HEK293 (cell line): ENCODE measurements around the gene IL31RA.

Experiments
- CTCF ChIA-PET: fragments of 350-600 bp; formaldehyde crosslinking; extraction: SDS; loops from one replicate; lab custom pipeline; 2021; ENCODE audit warnings: antibody characterized with exemption; lab: Yijun Ruan, JAX
- POLR2A ChIA-PET: fragments of 300-600 bp; formaldehyde crosslinking; extraction: SDS; loops from one replicate; lab custom pipeline; 2020; ENCODE audit warnings: antibody characterized with exemption, inconsistent platforms; lab: Yijun Ruan, JAX
- H3K27ac ChIP-seq: fragments of 200-500 bp; sonication (Bioruptor generic); 2 replicates; pipeline ENCODE4 v1.5.1; 2014; ENCODE audit warnings: low read depth, low read length, control low read depth, inconsistent platforms; ENCODE audit errors: extremely low read depth
- H3K36me3 ChIP-seq, 2 experiments: fragments of 200-500 bp in 1 of 2; sonication (Bioruptor generic) in 1 of 2; 1 replicate in 1 of 2; 2 replicates in 1 of 2; pipeline ENCODE4 v1.5.1; 2014 to 2017; ENCODE audit warnings: inconsistent platforms in 2 of 2, low read length in 2 of 2; ENCODE audit not compliant: control insufficient read depth in 2 of 2, insufficient read depth in 1 of 2
- H3K4me1 ChIP-seq: fragments of 200-500 bp; sonication (Bioruptor generic); 2 replicates; pipeline ENCODE4 v1.5.1; 2014; ENCODE audit warnings: mild to moderate bottlenecking, low read length, inconsistent platforms; ENCODE audit not compliant: control insufficient read depth, insufficient read depth
- H3K4me3 ChIP-seq: 2 replicates; pipeline ENCODE4 v1.5.1; 2011; ENCODE audit warnings: low read depth, mild to moderate bottlenecking, control low read depth, low read length, moderate library complexity
- H3K9me3 ChIP-seq: fragments of 200-500 bp; sonication (Bioruptor generic); 2 replicates; pipeline ENCODE4 v1.5.1; 2014; ENCODE audit warnings: low read depth, low read length, inconsistent platforms; ENCODE audit not compliant: control insufficient read depth, insufficient read depth
- ELK4 ChIP-seq: IDR thresholded peaks from 2 replicates; pipeline ENCODE4 v1.6.1; 2011; ENCODE audit warnings: mild to moderate bottlenecking, low read depth, low read length, borderline replicate concordance
- GLI2 ChIP-seq: fragments of 450-650 bp; formaldehyde crosslinking; IDR thresholded peaks from 2 replicates; pipeline ENCODE4; 2017; ENCODE audit warnings: missing biosample characterization, missing genetic modification characterization, low read depth, borderline replicate concordance
- MYNN ChIP-seq: fragments of 450-650 bp; formaldehyde crosslinking; IDR thresholded peaks from 2 replicates; pipeline ENCODE4 v1.5.1; 2016; ENCODE audit warnings: missing biosample characterization, missing genetic modification characterization, borderline replicate concordance
- SALL2 ChIP-seq: fragments of 450-650 bp; formaldehyde crosslinking; IDR thresholded peaks from 2 replicates; pipeline ENCODE4 v1.5.0; 2017; ENCODE audit warnings: missing biosample characterization, mild to moderate bottlenecking, missing genetic modification characterization, borderline replicate concordance
- SP2 ChIP-seq: fragments of 450-650 bp; formaldehyde crosslinking; IDR thresholded peaks from 2 replicates; pipeline ENCODE4 v1.5.1; 2016; ENCODE audit warnings: missing biosample characterization, missing genetic modification characterization
- SP3 ChIP-seq: fragments of 450-650 bp; formaldehyde crosslinking; IDR thresholded peaks from 2 replicates; pipeline ENCODE4 v1.5.1; 2016; ENCODE audit warnings: missing biosample characterization, missing genetic modification characterization
- WT1 ChIP-seq: fragments of 450-650 bp; formaldehyde crosslinking; IDR thresholded peaks from 2 replicates; pipeline ENCODE4 v1.5.1; 2016; ENCODE audit warnings: missing biosample characterization, missing genetic modification characterization
- YY2 ChIP-seq: fragments of 450-650 bp; formaldehyde crosslinking; IDR thresholded peaks from 2 replicates; pipeline ENCODE4 v1.5.1; 2016; ENCODE audit warnings: missing biosample characterization, missing genetic modification characterization
- ZBTB1 ChIP-seq: fragments of 450-650 bp; formaldehyde crosslinking; IDR thresholded peaks from 2 replicates; pipeline ENCODE4 v1.5.1; 2016; ENCODE audit warnings: missing biosample characterization, missing genetic modification characterization
- ZNF10 ChIP-seq: fragments of 450-650 bp; formaldehyde crosslinking; IDR thresholded peaks from 2 replicates; pipeline ENCODE4 v1.5.1; 2017; ENCODE audit warnings: missing biosample characterization, missing genetic modification characterization
- ZNF146 ChIP-seq: fragments of 450-650 bp; formaldehyde crosslinking; IDR thresholded peaks from 2 replicates; pipeline ENCODE4 v1.5.1; 2016; ENCODE audit warnings: missing biosample characterization, missing genetic modification characterization
- ZNF221 ChIP-seq: fragments of 450-650 bp; formaldehyde crosslinking; IDR thresholded peaks from 2 replicates; pipeline ENCODE4 v1.5.1; 2017; ENCODE audit warnings: missing biosample characterization, missing genetic modification characterization, borderline replicate concordance
- ZNF404 ChIP-seq: fragments of 450-650 bp; formaldehyde crosslinking; IDR thresholded peaks from 2 replicates; pipeline ENCODE4 v1.5.1; 2017; ENCODE audit warnings: missing biosample characterization, missing genetic modification characterization
- ZNF514 ChIP-seq: fragments of 450-650 bp; formaldehyde crosslinking; IDR thresholded peaks from 2 replicates; pipeline ENCODE4 v1.5.1; 2016; ENCODE audit warnings: missing biosample characterization, missing genetic modification characterization
- ZNF629 ChIP-seq: fragments of 450-650 bp; formaldehyde crosslinking; IDR thresholded peaks from 2 replicates; pipeline ENCODE4 v1.5.1; 2017; ENCODE audit warnings: missing biosample characterization, missing genetic modification characterization
- ZNF747 ChIP-seq: fragments of 450-650 bp; formaldehyde crosslinking; IDR thresholded peaks from 2 replicates; pipeline ENCODE4 v1.5.1; 2016; ENCODE audit warnings: missing biosample characterization, missing genetic modification characterization
- ZSCAN30 ChIP-seq: fragments of 450-650 bp; IDR thresholded peaks from 2 replicates; pipeline ENCODE4 v1.5.1; 2018; ENCODE audit warnings: missing biosample characterization, mild to moderate bottlenecking, missing genetic modification characterization, moderate library complexity
- TF ChIP-seq, protein P1 (sequence below): fragments of 450-650 bp; formaldehyde crosslinking; IDR thresholded peaks from 2 replicates; pipeline ENCODE4 v1.5.1; 2017; ENCODE audit warnings: missing biosample characterization, missing genetic modification characterization
- TF ChIP-seq, protein P2 (sequence below): fragments of 450-650 bp; formaldehyde crosslinking; IDR thresholded peaks from 2 replicates; pipeline ENCODE4 v1.5.1; 2016; ENCODE audit warnings: missing biosample characterization, missing genetic modification characterization

Gene IL31RA

GRCh38 chr5:55925181-55925580 is 74.0 kb downstream of the IL31RA start:
- Histone ChIP-seq H3K4me1 (no peaks in the 10 kb centered on the region), H3K36me3 (no peaks in the 10 kb centered on the region), H3K4me3 (no peak overlapping the region), H3K9me3 (no peaks in the 10 kb centered on the region), H3K27ac (no peak overlapping the region)
- ChIA-PET CTCF (no interaction called here), POLR2A (no interaction called here)
- TF ChIP-seq, protein P1, sequence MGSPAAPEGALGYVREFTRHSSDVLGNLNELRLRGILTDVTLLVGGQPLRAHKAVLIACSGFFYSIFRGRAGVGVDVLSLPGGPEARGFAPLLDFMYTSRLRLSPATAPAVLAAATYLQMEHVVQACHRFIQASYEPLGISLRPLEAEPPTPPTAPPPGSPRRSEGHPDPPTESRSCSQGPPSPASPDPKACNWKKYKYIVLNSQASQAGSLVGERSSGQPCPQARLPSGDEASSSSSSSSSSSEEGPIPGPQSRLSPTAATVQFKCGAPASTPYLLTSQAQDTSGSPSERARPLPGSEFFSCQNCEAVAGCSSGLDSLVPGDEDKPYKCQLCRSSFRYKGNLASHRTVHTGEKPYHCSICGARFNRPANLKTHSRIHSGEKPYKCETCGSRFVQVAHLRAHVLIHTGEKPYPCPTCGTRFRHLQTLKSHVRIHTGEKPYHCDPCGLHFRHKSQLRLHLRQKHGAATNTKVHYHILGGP (tag by site-specific recombination) = no peak
- TF ChIP-seq ZNF10 (tag by site-specific recombination) = no peak
- no peak for TF ChIP-seq SP3 (tag by site-specific recombination)
- TF ChIP-seq ZNF404 (tag by site-specific recombination) = no peak
- TF ChIP-seq SALL2 = no peak
- no peak for TF ChIP-seq ZNF747
- no peak for TF ChIP-seq ZBTB1 (tag by site-specific recombination)

DNA sequence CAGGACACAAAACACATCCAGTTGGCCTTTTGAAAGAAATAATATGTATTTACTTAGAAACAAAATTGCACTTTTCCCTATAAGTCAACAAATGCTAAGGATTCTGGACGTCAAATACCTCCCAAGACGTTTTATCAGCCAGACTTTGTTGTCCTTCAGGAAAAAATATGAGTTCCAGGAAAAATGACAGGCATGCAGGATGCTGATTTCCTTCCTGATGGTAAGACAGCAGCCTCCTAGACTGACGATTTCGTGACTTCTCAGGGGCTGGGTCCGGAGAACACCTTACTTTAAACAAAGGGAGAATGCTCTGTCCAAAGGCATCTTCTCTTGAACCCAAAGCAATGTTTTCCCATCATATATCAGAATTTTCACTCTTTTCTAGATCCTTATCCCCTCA is 74.6 kb downstream of the IL31RA start:
- CTCF ChIA-PET = no interaction called here
- TF ChIP-seq SP2 (tag by site-specific recombination) (no peak), YY2 (tag by site-specific recombination) (no peak), GLI2 (tag by site-specific recombination) (no peak), ZSCAN30 (tag by site-specific recombination) (no peak), ZNF221 (tag by site-specific recombination) (no peak), ZNF146 (tag by site-specific recombination) (no peak), ZNF629 (tag by site-specific recombination) (no peak), MYNN (no peak), WT1 (tag by site-specific recombination) (no peak), ZNF514 (tag by site-specific recombination) (no peak), ELK4 (no peak), ZNF404 (tag by site-specific recombination) (no peak)
- TF ChIP-seq, protein P2, sequence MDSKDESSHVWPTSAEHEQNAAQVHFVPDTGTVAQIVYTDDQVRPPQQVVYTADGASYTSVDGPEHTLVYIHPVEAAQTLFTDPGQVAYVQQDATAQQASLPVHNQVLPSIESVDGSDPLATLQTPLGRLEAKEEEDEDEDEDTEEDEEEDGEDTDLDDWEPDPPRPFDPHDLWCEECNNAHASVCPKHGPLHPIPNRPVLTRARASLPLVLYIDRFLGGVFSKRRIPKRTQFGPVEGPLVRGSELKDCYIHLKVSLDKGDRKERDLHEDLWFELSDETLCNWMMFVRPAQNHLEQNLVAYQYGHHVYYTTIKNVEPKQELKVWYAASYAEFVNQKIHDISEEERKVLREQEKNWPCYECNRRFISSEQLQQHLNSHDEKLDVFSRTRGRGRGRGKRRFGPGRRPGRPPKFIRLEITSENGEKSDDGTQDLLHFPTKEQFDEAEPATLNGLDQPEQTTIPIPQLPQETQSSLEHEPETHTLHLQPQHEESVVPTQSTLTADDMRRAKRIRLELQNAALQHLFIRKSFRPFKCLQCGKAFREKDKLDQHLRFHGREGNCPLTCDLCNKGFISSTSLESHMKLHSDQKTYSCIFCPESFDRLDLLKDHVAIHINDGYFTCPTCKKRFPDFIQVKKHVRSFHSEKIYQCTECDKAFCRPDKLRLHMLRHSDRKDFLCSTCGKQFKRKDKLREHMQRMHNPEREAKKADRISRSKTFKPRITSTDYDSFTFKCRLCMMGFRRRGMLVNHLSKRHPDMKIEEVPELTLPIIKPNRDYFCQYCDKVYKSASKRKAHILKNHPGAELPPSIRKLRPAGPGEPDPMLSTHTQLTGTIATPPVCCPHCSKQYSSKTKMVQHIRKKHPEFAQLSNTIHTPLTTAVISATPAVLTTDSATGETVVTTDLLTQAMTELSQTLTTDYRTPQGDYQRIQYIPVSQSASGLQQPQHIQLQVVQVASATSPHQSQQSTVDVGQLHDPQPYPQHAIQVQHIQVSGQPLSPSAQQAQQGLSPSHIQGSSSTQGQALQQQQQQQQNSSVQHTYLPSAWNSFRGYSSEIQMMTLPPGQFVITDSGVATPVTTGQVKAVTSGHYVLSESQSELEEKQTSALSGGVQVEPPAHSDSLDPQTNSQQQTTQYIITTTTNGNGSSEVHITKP = no peak
- Histone ChIP-seq H3K36me3 (no peaks in the 10 kb centered on the region), H3K9me3 (no peaks in the 10 kb centered on the region), H3K4me1 (no peaks in the 10 kb centered on the region), H3K27ac (no peak overlapping the region), H3K4me3 (no peak overlapping the region)
- POLR2A ChIA-PET = no interaction called here
